Heart left ventricle (tissue), 16 donors: ENCODE measurements around the gene AKNA. TPM values are rescaled to one million over a fixed set of nuclear protein-coding genes. Genes with fewer than 3 reads are reported as not detected.

Source experiments
- ATAC-seq, 4 donors: fragments of 200-7000 bp; cut with Tn5 transposase; one replicate each; pipeline ENCODE4 v1.9.1; 2020 to 2022; ENCODE audit warnings: moderate library complexity in 4 of 4, mild to moderate bottlenecking in 3 of 4, moderate number of reproducible peaks in 1 of 4
- DNase-seq, 5 donors: peaks; one replicate each; pipeline ENCODE4 v3.0.0-alpha.2; 2020
- H3K27ac ChIP-seq, 12 donors: fragments of 200-600 bp; sonication (generic) in 4 of 12; one replicate each; pipeline versions ENCODE4 v1.5.0 to v1.8.0; 2016 to 2022; ENCODE audit warnings: mild to moderate bottlenecking in 2 of 12
- H3K27me3 ChIP-seq, 9 donors: fragments of 200-600 bp; sonication (generic) in 2 of 9; one replicate each; pipeline versions ENCODE4 v1.5.1 to v1.8.0; 2016 to 2022; ENCODE audit warnings: mild to moderate bottlenecking in 3 of 9
- H3K36me3 ChIP-seq, 9 donors: fragments of 200-600 bp; sonication (generic) in 2 of 9; one replicate each; pipeline versions ENCODE4 v1.5.0 to v1.8.0; 2018 to 2022; ENCODE audit warnings: mild to moderate bottlenecking in 2 of 9
- H3K4me1 ChIP-seq, 12 donors: fragments of 200-600 bp; sonication (generic) in 4 of 12; one replicate each; pipeline versions ENCODE4 v1.5.0 to v1.8.0; 2016 to 2022; ENCODE audit warnings: mild to moderate bottlenecking in 3 of 12
- H3K4me3 ChIP-seq, 12 donors: fragments of 200-600 bp; sonication (generic) in 4 of 12; one replicate each; pipeline versions ENCODE4 v1.5.0 to v1.8.0; 2017 to 2022; ENCODE audit warnings: mild to moderate bottlenecking in 9 of 12, moderate library complexity in 4 of 12
- H3K9me3 ChIP-seq, 12 donors: fragments of 200-600 bp; sonication (generic) in 4 of 12; one replicate each; pipeline versions ENCODE4 v1.5.0 to v1.8.0; 2016 to 2022; ENCODE audit warnings: mild to moderate bottlenecking in 1 of 12
- CTCF ChIP-seq, 12 donors: fragments of 200-600 bp; sonication (generic) in 4 of 12; IDR thresholded peaks; one replicate each; pipeline versions ENCODE4 v1.5.0 to v1.8.0; 2018 to 2022; ENCODE audit warnings: antibody characterized with exemption in 12 of 12, mild to moderate bottlenecking in 5 of 12
- POLR2A ChIP-seq, 2 donors: fragments of 450-650 bp; IDR thresholded peaks; one replicate each; pipeline ENCODE4 v1.6.1; 2017; ENCODE audit warnings: antibody characterized with exemption in 2 of 2, mild to moderate bottlenecking in 2 of 2, moderate library complexity in 2 of 2
- WGBS, 4 donors: extraction: QIAGEN DNeasy Blood & Tissue Kit in 2 of 4; methylation state at CpG; one replicate each; pipeline versions ENCODE4 v1.1.5 to v1.1.7; 2013 to 2018; 5-methylcytosine and 5-hydroxymethylcytosine counted together
- intact Hi-C, 10 donors: fragments of 100-400 bp; cut with DNase I; formaldehyde crosslinking; loops; one replicate each; pipeline versions ENCODE4 v1.11.1 to v1.14.2; 2022
- polyA plus RNA-seq, 2 donors: library from polyadenylated mRNA; stranded (reverse); fragments of 200-250 nt; gene quantifications; one replicate each; pipeline ENCODE4 v1.2.3, GENCODE V29; 2013
- total RNA-seq, 9 donors: library from RNA; depleted of rRNA in 2 of 9; stranded (reverse); fragments of >200 nt in 2 of 9; fragmentation: NEBNext Ultra II Directional in 3 of 9; extraction: Animal tissue kit (Norgen Biotek cat#: 25700) in 3 of 9; gene quantifications; one replicate each; pipeline versions ENCODE4 v1.1.0 to v1.2.4, GENCODE V29; 2016 to 2023
- donor health status: ischemic (EF 13 %, LVEDD 7.1; RV severe dilation, severe dysfunction).
- donor health status: healthy with polysubstance abuse.
- donor health status: DM: no; HTN: yes; CAD: no.
- donor health status: DM: no; HTN: no; CAD: no.
- donor health status: ischemic (EF 25% LVEDD 6.9; RV normal size, moderate dysfunction).
- donor health status: ischemic (EF 25% LVEDD 5.7; RV mildly dilated, moderate dysfunction).
- donor health status: healthy.
- donor health status: DM: yes; HTN: yes; CAD: no.
- donor health status: ischemic (EF 35%, LVEDD 5.7; RV mildly dilated, moderate dysfunction).
- donor health status: nonischemic (EF 11% LVEDD 7.7; RV severe dilation, severe dysfunction).
- donor health status: DM: yes; HTN: yes; CAD: no.
- donor health status: PGD.
- donor health status: ischemic (EF 29% LVEDD 5.4; RV normal size, mild dysfunction).
- donor health status: nonischemic (EF 23%, LVEDD 6.1; RV moderate dilation, normal function).

Gene AKNA
- total and polyA plus RNA-seq, 11 donors = 2.5 to 30.8 (median 4.4) TPM

GRCh38 chr9:114433720-114434255 lies 46.0 kb upstream of the AKNA start:
- intact Hi-C loops = loop anchor here in 6 of 10 donors (5.0 to 10.0 kb wide), 5 partner anchors 219 to 581 kb away; partner anchors contain the start of gene TEX53 (in 4 of the 6)
- H3K36me3 ChIP-seq = no peaks in the 10 kb centered on the region
- DNase-seq (no peak), ATAC-seq (no peak)
- no peaks in the 10 kb centered on the region for H3K9me3 ChIP-seq
- no peak overlapping the region for H3K4me3 ChIP-seq
- 49 to 64% (median 57%) methylated on average over 6 of the region's 6 CpGs for WGBS, 4 donors
- H3K27me3 ChIP-seq = peaks cover 0 to 11% (median 3%) of the 10 kb centered on the region in 9 donors
- TF ChIP-seq CTCF (IDR thresholded peaks at IDR 0.05) (no peak), POLR2A (IDR thresholded peaks at IDR 0.05) (no peak)
- no peak overlapping the region for H3K27ac ChIP-seq
- H3K4me1 ChIP-seq = no peaks in the 10 kb centered on the region

- no peak overlapping the region for H3K4me3 ChIP-seq
These were observed 45.3 kb upstream of the AKNA start for GRCh38 chr9:114433086-114433485.

DNA sequence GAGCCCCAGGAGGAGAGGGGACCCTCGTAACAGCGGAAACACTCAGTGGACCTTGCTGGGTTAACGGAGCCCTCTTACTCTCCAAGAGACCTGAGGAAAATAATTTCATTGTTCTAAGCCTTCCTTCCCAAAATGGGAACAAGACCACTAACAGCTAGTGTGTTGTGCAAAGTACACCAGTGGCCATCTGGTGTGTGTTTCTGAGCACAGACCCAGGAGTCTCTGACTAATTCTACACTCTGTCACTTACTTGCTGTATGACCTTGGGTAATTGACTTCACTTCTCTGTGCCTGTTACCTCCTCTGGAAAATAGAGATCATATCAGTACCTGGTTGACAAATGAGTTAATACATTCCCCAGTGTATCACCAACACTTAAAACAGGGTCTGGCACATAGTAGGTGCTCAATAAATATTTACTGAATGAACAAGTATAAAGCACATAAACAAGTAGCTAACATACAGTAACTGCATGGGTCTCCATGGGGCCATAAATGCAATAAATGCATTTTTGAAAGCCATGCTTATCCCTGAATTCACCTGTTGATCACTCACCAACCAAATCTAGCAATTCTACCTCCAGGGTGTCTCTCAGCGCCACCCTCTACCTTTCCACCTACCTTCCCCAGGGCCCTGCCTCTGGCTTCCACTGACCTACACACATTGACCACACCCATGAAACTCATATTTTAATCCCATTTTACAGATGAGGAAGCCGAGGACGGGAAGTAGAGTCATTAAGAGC lies 44.7 kb upstream of the AKNA start:
- no peaks in the 10 kb centered on the region for H3K9me3 ChIP-seq
- ATAC-seq (no peak), DNase-seq (no peak)
- H3K27ac ChIP-seq = no peak overlapping the region
- WGBS, 4 donors = 72 to 76% (median 75%) methylated on average over 6 of the region's 6 CpGs
- TF ChIP-seq CTCF (IDR thresholded peaks at IDR 0.05) (no peak), POLR2A (IDR thresholded peaks at IDR 0.05) (no peak)
- no peaks in the 10 kb centered on the region for H3K36me3 ChIP-seq
- H3K4me1 ChIP-seq = no peaks in the 10 kb centered on the region
- H3K27me3 ChIP-seq = peaks cover 0 to 11% (median under 1%) of the 10 kb centered on the region in 9 donors
- H3K4me3 ChIP-seq = no peak overlapping the region
- intact Hi-C loops = loop anchor here in 6 of 10 donors (5.0 to 10.0 kb wide), 5 partner anchors 220 to 582 kb away; partner anchors contain the start of gene TEX53 (in 4 of the 6)

More at GRCh38 chr9:114433086-114433485, 45.3 kb upstream of the AKNA start:
- Histone ChIP-seq H3K27ac (no peak overlapping the region), H3K27me3 (peaks cover 0 to 11% (median 3%) of the 10 kb centered on the region in 9 donors), H3K36me3 (no peaks in the 10 kb centered on the region), H3K9me3 (no peaks in the 10 kb centered on the region), H3K4me1 (no peaks in the 10 kb centered on the region)
- 88 to 95% (median 91%) methylated on average over 15 of the region's 15 CpGs for WGBS, 4 donors
- DNase-seq (no peak), ATAC-seq (no peak)
- no peak for TF ChIP-seq POLR2A (IDR thresholded peaks at IDR 0.05)
- no peak for TF ChIP-seq CTCF (IDR thresholded peaks at IDR 0.05)
- intact Hi-C loops = loop anchor here in 6 of 10 donors (5.0 to 10.0 kb wide), 5 partner anchors 219 to 582 kb away; partner anchors contain the start of gene TEX53 (in 4 of the 6)

GRCh38 chr9:114431770-114432169 lies 44.0 kb upstream of the AKNA start:
- Histone ChIP-seq H3K4me1 (no peaks in the 10 kb centered on the region), H3K9me3 (no peaks in the 10 kb centered on the region), H3K4me3 (no peak overlapping the region), H3K27ac (no peak overlapping the region), H3K27me3 (peaks cover 0 to 11% (median 0%) of the 10 kb centered on the region in 9 donors), H3K36me3 (no peaks in the 10 kb centered on the region)
- ATAC-seq (no peak), DNase-seq (no peak)
- WGBS, 4 donors = 72 to 77% (median 74%) methylated on average over 6 of the region's 6 CpGs
- intact Hi-C loops = loop anchor here in 6 of 10 donors (5.0 to 10.0 kb wide), 5 partner anchors 221 to 583 kb away; partner anchors contain the start of gene TEX53 (in 4 of the 6)
- TF ChIP-seq POLR2A (IDR thresholded peaks at IDR 0.05) = no peak
- no peak for TF ChIP-seq CTCF (IDR thresholded peaks at IDR 0.05)
